CD4-positive, alpha-beta T cell treated with Interleukin-12 subunit alpha and Interleukin-12 subunit beta, for 1 hour (primary cell): ENCODE results near the gene SLC5A4.
"Not testable (repeated sequence)": the region's sequence is repeated elsewhere in the genome, so short reads cannot be mapped to it uniquely, and the experiment has no call there.

ENCODE experiments used
- DNase-seq: peaks from one replicate; pipeline ENCODE4 v3.0.0-alpha.2; 2020

SLC5A4 gene

GRCh38 chr22:32255217-32255616, at the start of gene SLC5A4:
Gene SLC5A4 (minus strand): TSS chr22:32255347. CDS start chr22:32255329, 18 bp downstream.
- DNase-seq: no peak

DNA sequence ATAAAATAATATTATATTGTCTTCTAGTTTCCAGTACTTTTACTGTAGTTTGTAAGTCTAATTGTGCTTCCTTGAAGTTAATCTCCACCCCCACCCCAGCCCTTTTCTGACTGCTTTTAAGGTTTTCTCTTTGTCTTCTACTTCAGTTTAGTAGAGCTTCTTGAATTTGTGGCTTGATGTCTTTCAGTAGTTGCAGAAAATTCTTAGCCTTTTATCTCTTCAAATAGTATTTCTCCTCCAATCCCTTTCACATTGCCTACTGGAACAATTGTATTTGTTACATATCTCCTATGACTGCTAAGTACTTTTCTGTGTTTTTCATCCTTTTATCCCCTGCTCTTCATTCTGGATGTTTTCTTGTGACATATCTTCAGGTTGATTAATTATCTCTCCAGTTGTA, 38.8 kb upstream of the SLC5A4 start:
- not testable (repeated sequence) for DNase-seq

DNA sequence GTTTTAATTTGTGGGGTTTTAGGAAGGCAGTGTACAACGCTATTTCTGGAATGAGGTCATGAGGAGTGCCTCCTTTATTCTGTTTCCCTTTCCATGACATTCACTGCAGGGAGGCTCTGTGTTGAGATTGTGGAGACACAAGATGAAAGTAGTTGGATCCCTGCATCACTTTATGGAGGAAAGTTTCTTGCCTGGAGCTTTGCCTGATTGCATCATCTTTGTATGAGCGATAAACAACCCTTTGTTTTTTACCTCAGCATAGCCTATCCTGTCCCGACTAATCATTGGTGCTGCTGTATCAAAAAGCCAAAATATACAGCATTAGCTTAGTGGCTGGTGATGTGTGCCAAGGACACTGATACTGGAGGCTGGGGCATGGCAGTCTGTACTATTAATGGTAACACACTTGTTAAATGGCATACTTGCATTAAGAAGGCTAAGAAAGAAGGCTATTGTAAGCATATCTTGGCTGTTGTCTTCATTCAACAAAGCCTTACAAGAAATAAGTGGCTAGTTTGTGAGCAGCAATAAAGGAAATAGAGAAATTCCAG, 31.2 kb upstream of the SLC5A4 start:
- DNase-seq: no peak

DNA sequence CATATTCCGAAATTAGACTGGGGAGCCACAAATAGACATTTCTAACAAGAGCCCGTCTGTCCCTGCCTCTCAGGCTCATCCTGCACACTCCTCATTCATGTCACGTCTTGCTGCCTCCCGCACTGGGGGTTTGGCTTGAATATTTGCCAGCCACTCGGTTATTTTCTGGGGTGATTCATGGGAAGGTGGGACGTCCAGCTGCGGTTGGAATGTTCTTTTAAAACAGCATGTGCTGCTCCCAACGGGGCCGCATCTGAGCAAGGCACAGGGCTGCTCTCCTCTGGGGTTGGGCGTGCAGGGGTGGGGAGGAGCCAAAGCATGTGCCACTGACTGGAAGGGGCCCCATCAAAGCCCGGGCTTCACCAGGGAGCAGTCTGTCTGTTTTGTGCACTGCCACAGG, 25.9 kb upstream of the SLC5A4 start:
- DNase-seq: no peak

- DNase-seq: not testable (repeated sequence)
Observed at GRCh38 chr22:32275353-32275752, 20.2 kb upstream of the SLC5A4 start.

DNA sequence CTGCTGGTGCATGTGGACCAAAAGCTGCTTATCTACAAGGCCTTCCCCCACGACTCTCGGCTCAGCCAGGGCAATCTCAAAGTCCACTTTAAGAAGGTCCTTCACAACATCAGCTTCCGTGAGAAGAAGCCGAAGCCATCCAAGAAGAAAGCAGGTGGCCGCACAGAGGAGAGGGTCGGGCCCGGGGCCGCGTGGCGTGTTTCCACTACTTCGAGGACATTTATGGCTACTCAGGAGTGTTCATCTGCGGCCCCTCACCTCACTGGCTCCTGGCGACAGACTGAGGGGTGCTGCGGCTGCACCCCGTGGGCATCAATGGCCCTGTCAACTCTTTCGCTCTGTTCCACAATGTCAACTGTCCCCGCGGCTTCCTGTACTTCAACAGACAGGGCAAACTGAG, 16.2 kb upstream of the SLC5A4 start:
- DNase-seq: no peak

DNA sequence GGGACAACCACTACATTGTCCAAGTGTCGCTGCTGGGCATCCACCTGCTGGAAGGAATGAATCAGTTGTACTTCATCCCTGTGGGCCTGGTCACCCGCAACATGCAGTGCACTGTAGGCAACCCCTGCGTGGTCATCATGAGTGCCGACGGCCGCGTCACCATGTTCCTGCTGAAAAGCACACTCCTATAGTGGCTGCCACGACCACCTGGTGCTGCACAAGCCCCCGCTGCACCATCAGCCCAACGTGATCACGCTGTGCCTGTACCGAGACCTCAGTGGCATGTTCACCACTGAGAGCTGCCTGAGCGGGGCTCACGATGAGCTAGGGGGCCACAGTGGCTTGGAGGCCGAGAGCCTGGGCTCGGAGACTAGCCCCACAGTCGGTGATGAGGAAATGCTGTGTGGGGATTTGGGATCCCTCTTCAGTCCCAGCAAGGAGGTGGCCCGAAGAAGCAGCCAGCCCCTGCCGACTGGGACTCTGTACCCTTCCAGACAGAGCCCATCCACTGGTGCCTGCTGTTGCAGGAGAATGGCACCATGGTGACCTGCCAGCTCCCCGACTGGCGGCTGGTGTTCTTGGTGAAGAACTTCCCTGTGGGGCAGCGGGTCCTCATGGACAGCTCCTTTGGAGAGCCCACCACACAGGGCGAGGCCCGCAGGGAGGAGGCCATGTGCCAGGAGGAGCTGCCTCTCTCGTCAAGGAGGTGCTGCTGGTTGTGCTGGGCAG, 15.7 kb upstream of the SLC5A4 start:
- DNase-seq: no peak

DNA sequence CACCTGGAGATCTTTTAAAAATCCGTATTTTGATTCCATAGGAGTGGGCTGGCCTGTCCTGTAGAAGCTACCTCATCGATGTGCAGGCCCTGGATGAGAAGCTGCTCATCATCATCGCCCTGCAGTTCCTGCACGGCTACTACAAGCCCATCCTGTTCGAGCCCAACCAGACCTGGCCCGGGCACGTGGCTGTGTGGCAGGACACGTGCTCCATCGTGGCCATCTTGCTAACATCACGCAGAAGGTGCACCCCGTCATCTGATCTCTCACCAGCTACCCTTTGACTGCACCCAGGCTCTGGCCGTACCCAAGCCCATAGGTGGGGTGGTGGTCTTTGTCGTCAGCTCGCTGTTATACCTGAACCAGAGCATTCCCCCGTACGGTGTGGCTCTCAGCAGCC, 14.2 kb upstream of the SLC5A4 start:
- DNase-seq: no peak

GRCh38 chr22:32267011-32267410, 11.9 kb upstream of the SLC5A4 start:
- DNase-seq: no peak

DNA sequence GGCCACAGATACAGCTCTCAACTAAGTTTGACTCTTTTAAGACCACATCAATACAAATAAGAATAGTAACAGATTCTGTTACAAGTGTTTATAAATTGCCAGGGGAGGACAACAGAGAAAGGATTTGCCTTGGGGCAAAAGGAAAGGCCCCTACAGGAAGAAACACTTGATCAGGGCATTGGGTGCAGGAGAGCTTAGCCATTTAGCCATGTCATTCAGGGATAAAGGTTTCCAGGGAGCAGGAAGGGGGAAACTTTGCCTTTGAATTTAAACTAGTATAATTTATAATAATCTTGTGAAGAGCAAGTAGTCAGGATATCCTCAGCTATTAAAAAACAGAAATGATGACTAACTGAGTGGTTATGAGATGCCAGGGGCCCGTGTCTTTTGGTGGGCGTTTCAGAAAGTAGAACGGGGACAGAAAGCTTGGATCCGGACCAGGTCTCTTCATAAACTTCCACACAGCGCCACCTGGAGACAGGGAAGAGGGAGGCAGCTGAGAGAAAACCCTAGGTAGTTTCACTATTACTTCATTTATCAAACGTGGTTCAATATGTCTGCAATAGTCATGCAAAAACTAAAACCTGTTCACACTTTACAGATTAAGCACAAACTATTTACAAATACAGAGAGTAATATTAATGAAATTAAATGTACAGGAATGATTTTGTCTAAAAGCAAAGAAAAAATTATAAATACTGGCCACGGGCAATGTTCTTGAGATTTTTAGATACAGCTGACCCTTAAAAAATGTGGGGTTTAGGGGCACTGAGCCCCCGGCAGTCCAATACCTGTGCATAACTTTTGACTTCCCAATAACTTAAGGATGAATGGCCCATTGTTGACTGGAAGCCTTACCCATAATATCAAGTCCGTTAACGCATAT, 11.0 kb upstream of the SLC5A4 start:
- peak; percentile 67 for DNase-seq

- DNase-seq: not testable (repeated sequence)
Observed at GRCh38 chr22:32263678-32264077, 8.5 kb upstream of the SLC5A4 start.

DNA sequence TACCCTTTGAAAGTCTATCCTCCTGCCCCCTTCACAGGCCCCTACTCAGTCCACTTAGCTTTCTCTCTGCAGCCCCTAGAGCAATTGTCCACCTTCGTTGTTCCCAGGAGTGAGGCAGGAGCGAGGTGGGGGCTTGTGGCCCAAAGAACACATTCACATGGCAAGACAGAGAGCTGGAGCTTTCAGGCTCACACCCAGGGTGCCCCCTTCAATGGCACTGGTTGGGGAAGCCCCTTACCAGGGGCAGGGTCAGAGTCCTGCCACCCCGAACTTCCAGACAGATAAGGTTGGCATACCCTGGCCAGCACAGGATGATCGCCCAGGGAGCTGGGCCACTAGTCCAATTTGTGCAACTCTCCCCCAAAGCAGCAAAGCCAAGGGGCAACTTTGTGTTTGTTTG, 6.2 kb upstream of the SLC5A4 start:
- DNase-seq: no peak

GRCh38 chr22:32258791-32259190, 3.6 kb upstream of the SLC5A4 start:
- no peak for DNase-seq

DNA sequence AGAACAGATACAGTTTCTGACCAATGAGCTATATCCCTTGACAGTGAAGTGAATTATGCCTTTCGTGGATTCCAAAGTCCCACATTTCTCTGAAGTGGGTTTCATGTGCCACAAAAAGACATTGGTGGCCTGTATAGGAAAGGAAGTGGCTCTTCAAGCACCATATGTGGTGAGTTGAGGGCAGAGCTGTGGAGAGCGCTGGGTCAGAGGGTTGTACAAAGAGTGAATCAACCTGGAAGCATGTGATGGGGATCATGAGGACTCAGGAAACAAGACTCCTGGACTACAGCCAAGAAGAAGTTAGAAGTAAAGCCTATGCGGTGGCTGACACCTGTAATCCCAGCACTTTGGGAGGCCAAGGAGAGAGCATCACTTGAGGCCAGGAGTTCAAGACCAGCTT, 579 bp upstream of the SLC5A4 start:
- DNase-seq: no peak

DNA sequence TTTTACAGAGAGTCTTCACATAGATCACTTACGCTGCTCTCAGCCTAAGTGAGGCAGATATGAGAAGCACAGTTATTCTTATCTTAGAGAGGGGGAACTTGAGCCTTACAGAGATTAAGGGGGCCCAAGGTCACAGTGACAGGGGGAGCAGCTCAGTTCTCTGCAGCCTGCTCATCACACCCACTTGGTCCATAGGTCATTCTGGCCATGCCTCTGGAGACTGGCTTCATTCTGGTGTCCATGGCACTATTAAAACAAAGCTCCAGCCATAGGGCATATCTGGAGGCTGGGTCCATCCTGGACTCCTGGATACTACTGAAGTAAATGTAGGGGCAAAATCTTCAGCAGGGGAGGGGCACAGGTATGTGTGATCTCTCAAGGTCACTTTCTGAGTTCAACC, 5.9 kb downstream of the SLC5A4 start:
- DNase-seq: no peak

DNA sequence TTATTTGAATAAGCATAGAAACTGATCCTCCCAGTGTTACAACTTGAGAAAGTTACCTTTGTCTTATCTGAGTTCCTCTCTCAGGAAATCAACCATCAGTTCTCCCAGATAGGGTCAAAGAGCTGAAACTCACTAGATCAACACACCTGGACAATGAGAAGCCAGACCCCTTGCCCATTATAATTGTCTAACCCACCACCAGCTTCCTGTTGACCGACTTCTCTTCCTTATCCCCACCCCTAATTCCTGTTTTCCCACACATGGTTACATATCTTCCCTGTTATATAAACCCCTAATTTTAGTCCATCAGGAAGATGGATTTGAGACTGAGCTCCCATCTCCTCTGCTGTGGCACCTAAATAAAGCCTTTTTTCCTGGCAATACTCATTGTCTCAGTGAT, 6.9 kb downstream of the SLC5A4 start:
- DNase-seq: no peak

DNA sequence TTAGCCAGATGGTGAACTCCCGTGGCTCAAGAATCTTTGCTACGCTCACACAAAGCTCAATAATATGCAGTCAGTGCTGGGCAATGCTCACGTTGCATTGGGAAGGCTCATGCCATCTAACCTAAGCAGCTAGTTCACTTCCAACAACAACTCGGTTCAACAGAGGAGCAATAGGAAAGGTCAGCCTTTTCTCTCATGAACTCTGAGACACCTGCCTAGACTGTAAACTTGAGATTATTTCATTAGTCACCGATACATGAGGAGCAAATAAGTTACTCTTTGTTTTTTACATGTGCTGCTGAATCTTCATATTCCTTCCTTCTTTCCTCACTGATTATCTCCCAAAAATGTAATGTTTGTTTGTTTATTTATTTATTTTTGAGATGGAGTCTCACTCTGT, 9.0 kb downstream of the SLC5A4 start:
- no peak for DNase-seq

DNA sequence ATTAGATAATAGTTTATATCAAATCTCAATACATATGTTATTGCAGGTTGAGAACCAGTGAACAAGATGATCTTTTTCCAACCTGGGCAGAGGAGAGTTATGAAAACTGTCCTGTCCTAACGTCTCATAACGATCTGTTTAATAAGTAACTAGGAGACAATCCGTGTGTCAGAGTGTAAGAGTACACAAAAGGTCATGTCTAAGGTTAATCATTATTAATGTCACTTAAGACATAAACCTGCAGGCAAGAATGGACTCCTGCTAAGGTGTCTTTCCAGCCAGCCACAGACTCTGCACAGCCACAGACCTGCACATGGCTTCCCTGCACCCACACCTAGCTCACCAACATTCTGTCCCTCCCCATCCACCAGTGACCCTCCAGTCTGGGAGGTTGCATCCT, 10.1 kb downstream of the SLC5A4 start:
- no peak for DNase-seq

DNA sequence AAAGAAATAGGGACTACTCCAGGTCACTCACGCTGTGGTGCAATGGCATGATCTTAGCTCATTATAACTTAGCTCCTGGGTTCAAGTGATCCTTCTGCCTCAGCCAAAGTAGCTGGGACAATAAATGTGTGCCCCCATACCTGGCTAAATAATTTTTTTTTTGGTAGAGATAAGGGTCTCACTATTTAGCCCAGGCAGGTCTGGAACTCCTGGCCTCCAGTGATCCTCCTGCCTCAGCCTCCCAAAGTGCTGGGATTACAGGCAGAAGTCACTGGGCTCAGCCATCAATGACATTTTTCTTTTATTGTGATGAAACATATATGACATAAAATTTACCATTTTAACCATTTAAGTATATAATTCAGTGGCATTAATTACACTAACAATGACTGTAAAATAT, 10.6 kb downstream of the SLC5A4 start:
- DNase-seq: no peak

DNA sequence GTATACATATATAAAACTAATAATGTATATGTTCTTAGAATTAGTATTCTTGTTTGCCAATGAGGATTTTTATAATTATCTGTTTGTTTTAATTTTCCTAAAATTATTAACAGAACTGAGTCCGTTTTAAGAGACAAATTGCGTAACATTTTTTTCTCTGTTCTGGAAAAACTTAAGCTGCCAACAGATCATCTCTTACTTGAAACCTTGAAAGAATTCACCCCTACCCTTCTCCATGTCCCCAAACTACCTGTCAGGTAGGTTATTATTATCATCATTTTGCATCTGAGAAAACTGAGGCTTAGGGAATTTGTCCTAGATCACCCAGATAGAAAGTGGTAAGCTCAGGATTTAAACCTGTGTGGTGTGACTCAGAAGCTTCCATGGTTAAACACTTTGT, 14.7 kb downstream of the SLC5A4 start:
- no peak for DNase-seq

- no peak for DNase-seq
Observed at GRCh38 chr22:32237906-32238305, 17.2 kb downstream of the SLC5A4 start.

DNA sequence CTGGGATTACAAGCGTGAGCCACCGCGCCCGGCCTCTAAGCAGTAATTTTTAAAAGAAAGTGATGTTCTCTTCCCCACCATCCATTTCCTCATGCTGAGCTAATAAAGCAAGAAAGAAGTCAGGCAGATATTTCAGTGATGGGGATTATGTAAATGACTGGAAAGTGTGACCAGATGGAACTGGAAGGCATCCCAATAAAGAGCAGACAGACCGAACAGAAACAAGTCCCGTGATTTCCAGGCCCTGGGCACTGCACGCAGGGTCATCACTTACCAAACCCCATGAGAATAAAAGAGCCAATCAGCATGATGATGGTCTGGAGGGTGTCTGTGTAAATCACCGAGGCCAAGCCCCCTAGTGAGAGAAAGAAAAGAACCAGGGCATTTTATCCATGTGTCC, 18.2 kb downstream of the SLC5A4 start:
- no peak for DNase-seq

- DNase-seq: no peak
Observed at GRCh38 chr22:32233091-32233490, 22.1 kb downstream of the SLC5A4 start.

- no peak for DNase-seq
Observed at GRCh38 chr22:32232191-32232830, 22.8 kb downstream of the SLC5A4 start.
